OCI-LY7 (cell line): ENCODE data around the gene BRCA2.

Source experiments
- EZH2phosphoT487 ChIP-seq: fragments of 200-600 bp; sonication (generic); IDR thresholded peaks from 2 replicates; pipeline ENCODE4 v1.6.1; 2018; ENCODE audit warnings: low read depth, borderline replicate concordance, mild to moderate bottlenecking, mixed run types, antibody characterized with exemption, low read length, moderate library complexity, mixed read lengths
- TF ChIP-seq, protein P1 (sequence below): fragments of 200-600 bp; sonication (generic); conservative IDR thresholded peaks from 2 replicates; pipeline ENCODE4 v1.5.1; 2014; ENCODE audit warnings: mild to moderate bottlenecking, antibody characterized with exemption, low read length, moderate library complexity, mixed read lengths

DNA sequence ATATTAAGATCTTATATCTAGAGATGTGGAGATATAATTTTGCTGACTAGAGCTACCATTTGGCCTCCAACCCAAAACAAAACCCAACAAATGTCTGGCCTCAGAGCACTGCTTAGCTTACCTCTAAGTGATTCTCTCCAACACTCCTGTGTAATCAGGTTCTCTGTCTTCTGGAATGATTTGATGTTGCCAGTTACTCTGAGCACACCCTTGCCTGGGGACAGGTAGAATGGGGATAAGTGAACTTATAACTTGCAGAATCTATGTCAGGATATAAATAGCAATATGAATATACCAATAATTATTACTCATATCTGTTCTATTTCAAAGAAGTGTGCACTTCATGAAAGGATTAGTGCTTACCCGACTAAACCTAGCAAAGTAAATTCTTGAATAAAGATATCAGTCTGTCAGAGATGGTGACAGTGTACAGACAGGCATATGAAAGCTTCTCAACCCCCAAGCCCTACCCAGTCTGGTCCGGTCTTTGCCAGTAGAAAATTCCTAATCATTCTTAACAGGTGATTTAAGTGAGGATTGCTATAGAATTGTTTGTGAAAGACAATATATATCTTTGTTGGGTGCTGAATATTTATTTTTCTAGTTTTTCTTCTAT, 33.1 kb upstream of the BRCA2 start:
- TF ChIP-seq, protein P1, sequence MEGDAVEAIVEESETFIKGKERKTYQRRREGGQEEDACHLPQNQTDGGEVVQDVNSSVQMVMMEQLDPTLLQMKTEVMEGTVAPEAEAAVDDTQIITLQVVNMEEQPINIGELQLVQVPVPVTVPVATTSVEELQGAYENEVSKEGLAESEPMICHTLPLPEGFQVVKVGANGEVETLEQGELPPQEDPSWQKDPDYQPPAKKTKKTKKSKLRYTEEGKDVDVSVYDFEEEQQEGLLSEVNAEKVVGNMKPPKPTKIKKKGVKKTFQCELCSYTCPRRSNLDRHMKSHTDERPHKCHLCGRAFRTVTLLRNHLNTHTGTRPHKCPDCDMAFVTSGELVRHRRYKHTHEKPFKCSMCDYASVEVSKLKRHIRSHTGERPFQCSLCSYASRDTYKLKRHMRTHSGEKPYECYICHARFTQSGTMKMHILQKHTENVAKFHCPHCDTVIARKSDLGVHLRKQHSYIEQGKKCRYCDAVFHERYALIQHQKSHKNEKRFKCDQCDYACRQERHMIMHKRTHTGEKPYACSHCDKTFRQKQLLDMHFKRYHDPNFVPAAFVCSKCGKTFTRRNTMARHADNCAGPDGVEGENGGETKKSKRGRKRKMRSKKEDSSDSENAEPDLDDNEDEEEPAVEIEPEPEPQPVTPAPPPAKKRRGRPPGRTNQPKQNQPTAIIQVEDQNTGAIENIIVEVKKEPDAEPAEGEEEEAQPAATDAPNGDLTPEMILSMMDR = no peak
- TF ChIP-seq EZH2phosphoT487 = no peak
